B cell (primary cell): ENCODE results near the gene ABHD10. TPM values are rescaled to one million over a fixed set of nuclear protein-coding genes. Genes with fewer than 3 reads are reported as not detected.

ENCODE experiments used
- ATAC-seq: fragments of 200-7000 bp; cut with Tn5 transposase; one replicate; pipeline ENCODE4 v1.10.0; 2021; ENCODE audit warnings: low read depth, mild to moderate bottlenecking, moderate number of reproducible peaks, moderate library complexity
- CTCF ChIA-PET: fragments of 350-600 bp; sonication (Branson Sonifier 250); formaldehyde crosslinking; loops from one replicate; lab custom pipeline; 2021; ENCODE audit warnings: antibody characterized with exemption, inconsistent platforms; lab: Charles Lee
- POLR2A ChIA-PET: fragments of 350-600 bp; sonication (Branson Sonifier 250); formaldehyde crosslinking; loops from one replicate; lab custom pipeline; 2021; ENCODE audit warnings: antibody characterized with exemption; lab: Charles Lee
- DNase-seq: peaks from one replicate; pipeline ENCODE4 v3.0.0; 2013
- H2AFZ ChIP-seq: 2 replicates; pipeline ENCODE4 v1.6.1; 2012; ENCODE audit warnings: mild to moderate bottlenecking, low read depth, low read length; ENCODE audit not compliant: insufficient read depth, poor library complexity, severe bottlenecking
- H3K27ac ChIP-seq, 2 donors: 1 replicate in 1 of 2; 2 replicates in 1 of 2; pipeline ENCODE4 v1.5.1; 2012 to 2013; ENCODE audit warnings: low read length in 2 of 2, mild to moderate bottlenecking in 2 of 2, moderate library complexity in 1 of 2
- H3K27me3 ChIP-seq, 4 experiments: fragments of 200-600 bp in 1 of 4; sonication (generic) in 1 of 4; replicated peaks in 1 of 4; 1 replicate in 2 of 4; 2 replicates in 2 of 4; pipeline versions ENCODE4 v1.6.1 to v1.7.0; 2013 to 2016; ENCODE audit warnings: low read length in 3 of 4, mild to moderate bottlenecking in 2 of 4, mixed read lengths in 1 of 4, moderate library complexity in 1 of 4; ENCODE audit not compliant: insufficient read depth in 4 of 4, control insufficient read depth in 3 of 4; ENCODE audit errors: control extremely low read depth in 1 of 4
- H3K36me3 ChIP-seq, 2 experiments: replicated peaks in 1 of 2; 1 replicate in 1 of 2; 2 replicates in 1 of 2; pipeline versions ENCODE4 v1.6.1 to v1.7.1; 2013; ENCODE audit warnings: low read length in 1 of 2; ENCODE audit not compliant: insufficient read depth in 2 of 2, control insufficient read depth in 1 of 2; ENCODE audit errors: control extremely low read depth in 1 of 2, extremely low read depth in 1 of 2
- H3K4me1 ChIP-seq, 2 donors: fragments of 200-600 bp in 1 of 2; sonication (generic) in 1 of 2; 1 replicate in 1 of 2; 2 replicates in 1 of 2; pipeline versions ENCODE4 v1.5.1 to v1.6.1; 2013 to 2017; ENCODE audit warnings: low read length in 2 of 2; ENCODE audit not compliant: control insufficient read depth in 2 of 2, insufficient read depth in 2 of 2
- H3K4me2 ChIP-seq: replicated peaks from 2 replicates; pipeline ENCODE3; 2012; ENCODE audit warnings: mild to moderate bottlenecking, low read depth, low read length; ENCODE audit not compliant: poor library complexity, severe bottlenecking
- H3K4me3 ChIP-seq, 5 experiments: fragments of 200-600 bp in 1 of 5; sonication (generic) in 1 of 5; 1 replicate in 3 of 5; 2 replicates in 2 of 5; pipeline versions ENCODE4 v1.5.1 to v1.7.0; 2011 to 2016; ENCODE audit warnings: low read length in 4 of 5, mild to moderate bottlenecking in 4 of 5, low read depth in 2 of 5, control low read depth in 1 of 5, moderate library complexity in 1 of 5; ENCODE audit not compliant: insufficient read depth in 1 of 5; ENCODE audit errors: control extremely low read depth in 1 of 5, extremely low read depth in 1 of 5
- H3K79me2 ChIP-seq: fragments of 200-600 bp; sonication (generic); one replicate; pipeline ENCODE4 v1.6.0; 2016; ENCODE audit warnings: low read length; ENCODE audit not compliant: control insufficient read depth, insufficient read depth
- H3K9ac ChIP-seq: fragments of 200-600 bp; sonication (generic); 2 replicates; pipeline ENCODE4 v1.6.1; 2017; ENCODE audit warnings: mild to moderate bottlenecking, low read length, moderate library complexity
- H3K9me3 ChIP-seq, 3 donors: one replicate each; pipeline versions ENCODE4 v1.6.1 to v1.7.1; 2013; ENCODE audit warnings: low read length in 2 of 3; ENCODE audit not compliant: control insufficient read depth in 2 of 3, insufficient read depth in 1 of 3; ENCODE audit errors: control extremely low read depth in 1 of 3
- H4K20me1 ChIP-seq: 2 replicates; pipeline ENCODE4 v1.6.0; 2012; ENCODE audit warnings: mild to moderate bottlenecking, low read length; ENCODE audit not compliant: insufficient read depth, control insufficient read depth, poor library complexity, severe bottlenecking
- H3K27ac Mint-ChIP-seq: one replicate; pipeline ENCODE4 v1.8.0; 2021; ENCODE audit warnings: mixed read lengths
- H3K27me3 Mint-ChIP-seq: one replicate; pipeline ENCODE4 v1.8.0; 2021; ENCODE audit warnings: mixed read lengths
- H3K4me1 Mint-ChIP-seq: one replicate; pipeline ENCODE4 v1.8.0; 2021; ENCODE audit warnings: mixed read lengths
- H3K4me3 Mint-ChIP-seq: one replicate; pipeline ENCODE4 v1.8.0; 2021; ENCODE audit warnings: mixed read lengths
- H3K9me3 Mint-ChIP-seq: one replicate; pipeline ENCODE4 v1.8.0; 2022; ENCODE audit warnings: mixed read lengths; ENCODE audit not compliant: insufficient read depth
- CTCF ChIP-seq: fragments of 200-600 bp; IDR thresholded peaks from one replicate; pipeline ENCODE4 v1.8.0; 2022; ENCODE audit warnings: antibody characterized with exemption, mild to moderate bottlenecking
- EZH2 ChIP-seq: IDR thresholded peaks from 2 replicates; pipeline ENCODE4 v1.6.1; 2012; ENCODE audit warnings: borderline replicate concordance, low read depth, mild to moderate bottlenecking, moderate library complexity, low read length; ENCODE audit not compliant: insufficient read depth, poor library complexity, severe bottlenecking
- WGBS: methylation state at CpG from one replicate; pipeline ENCODE4 v1.1.5; 2013; ENCODE audit warnings: missing lambda C conversion rate; ENCODE audit not compliant: insufficient coverage; 5-methylcytosine and 5-hydroxymethylcytosine counted together
- intact Hi-C: fragments of 100-400 bp; cut with micrococcal nuclease; formaldehyde crosslinking; loops from one replicate; pipeline ENCODE4 v1.10.0; 2022
- polyA plus RNA-seq: library from polyadenylated mRNA; depleted of rRNA; stranded (reverse); fragments of >200 nt; gene quantifications from 2 replicates; pipeline ENCODE4 v1.2.3, GENCODE V29; 2012
- total RNA-seq, 2 donors: library from RNA; stranded (reverse); fragments of 120-200 nt in 1 of 2; gene quantifications; 1 replicate in 1 of 2; 2 replicates in 1 of 2; pipeline versions ENCODE4 v1.2.3 to v1.2.4, GENCODE V29; 2013 to 2022

The ABHD10 gene
- total and polyA plus RNA-seq, 2 donors (not counting 1 experiment from before 2014, with no cell fraction given), result 22.1 to 40.1 TPM

GRCh38 chr3:111971533-111972130 is 7.2 kb upstream of the ABHD10 start:
- Mint-ChIP-seq H3K4me1 (peaks cover 4% of the 10 kb centered on the region), H3K27me3 (no peaks in the 10 kb centered on the region), H3K4me3 (no peak overlapping the region), H3K27ac (no peak overlapping the region), H3K9me3 (no peaks in the 10 kb centered on the region)
- H3K4me1 ChIP-seq, result peaks cover 2 to 8% of the 10 kb centered on the region in 2 donors
- H3K27ac ChIP-seq, result no peak overlapping the region
- H2AFZ ChIP-seq, result no peak overlapping the region
- H4K20me1 ChIP-seq, result no peaks in the 10 kb centered on the region
- 90% methylated on average over 5 of the region's 11 CpGs for WGBS
- no peak for ATAC-seq
- H3K79me2 ChIP-seq, result no peaks in the 10 kb centered on the region
- H3K36me3 ChIP-seq, result no peaks in the 10 kb centered on the region
- no peak overlapping the region for H3K4me3 ChIP-seq
- ChIA-PET CTCF (interaction anchor here (0.9 to 13.1 kb wide), 4 partner anchors 18 to 394 kb away, joined by 3 to 366 read pairs (median 19); no protein-coding TSS in a partner anchor), POLR2A (no interaction called here)
- TF ChIP-seq CTCF, result no peak
- no peak for TF ChIP-seq EZH2
- no peak overlapping the region for H3K9ac ChIP-seq
- H3K27me3 ChIP-seq, result no peaks in the 10 kb centered on the region
- no peak for DNase-seq
- intact Hi-C loops, result loop anchor here (10.0 kb wide), 1 partner anchor 897 kb away; the partner anchor contains the start of gene NECTIN3
- no peak overlapping the region for H3K4me2 ChIP-seq
- no peaks in the 10 kb centered on the region for H3K9me3 ChIP-seq

- H3K4me3 Mint-ChIP-seq, result no peak overlapping the region
- TF ChIP-seq CTCF, result no peak
- TF ChIP-seq EZH2, result no peak
- no peaks in the 10 kb centered on the region for H3K79me2 ChIP-seq
- no peak overlapping the region for H3K9ac ChIP-seq
- H3K4me1 ChIP-seq, result no peaks in the 10 kb centered on the region
- no peak overlapping the region for H2AFZ ChIP-seq
- no peak overlapping the region for H3K27ac ChIP-seq
- H3K9me3 Mint-ChIP-seq, result no peaks in the 10 kb centered on the region
- H3K27ac Mint-ChIP-seq, result no peak overlapping the region
- intact Hi-C loops, result loop anchor here (10.0 kb wide), 1 partner anchor 898 kb away; the partner anchor contains the start of gene NECTIN3
- no peaks in the 10 kb centered on the region for H4K20me1 ChIP-seq
- no peaks in the 10 kb centered on the region for H3K27me3 Mint-ChIP-seq
- no peaks in the 10 kb centered on the region for H3K27me3 ChIP-seq
- ChIA-PET CTCF (interaction anchor here (1.2 to 2.4 kb wide), 4 partner anchors 16 to 257 kb away, joined by 3 to 6 read pairs (median 4); no protein-coding TSS in a partner anchor), POLR2A (no interaction called here)
- ATAC-seq (no peak), DNase-seq (no peak)
- WGBS, result no CpG with 5 or more reads among the region's 3 CpGs
- H3K9me3 ChIP-seq, result no peaks in the 10 kb centered on the region
- H3K4me2 ChIP-seq, result no peak overlapping the region
- no peaks in the 10 kb centered on the region for H3K36me3 ChIP-seq
- no peaks in the 10 kb centered on the region for H3K4me1 Mint-ChIP-seq
- H3K4me3 ChIP-seq, result no peak overlapping the region
Observed at GRCh38 chr3:111972891-111973290, 5.9 kb upstream of the ABHD10 start.
